MM.1S (cell line): ENCODE results near the gene SRCIN1.

ENCODE experiments used
- EZH2 ChIP-seq: fragments of 300-600 bp; sonication (generic); optimal IDR thresholded peaks from 2 replicates; pipeline ENCODE3; 2017; ENCODE audit warnings: low read depth, mild to moderate bottlenecking, antibody characterized with exemption, low read length, mixed read lengths
- TF ChIP-seq, protein P1 (sequence below): fragments of 300-600 bp; sonication (generic); IDR thresholded peaks from 2 replicates; pipeline ENCODE4 v1.5.1; 2016; ENCODE audit warnings: antibody characterized with exemption, low read length, mixed read lengths

DNA sequence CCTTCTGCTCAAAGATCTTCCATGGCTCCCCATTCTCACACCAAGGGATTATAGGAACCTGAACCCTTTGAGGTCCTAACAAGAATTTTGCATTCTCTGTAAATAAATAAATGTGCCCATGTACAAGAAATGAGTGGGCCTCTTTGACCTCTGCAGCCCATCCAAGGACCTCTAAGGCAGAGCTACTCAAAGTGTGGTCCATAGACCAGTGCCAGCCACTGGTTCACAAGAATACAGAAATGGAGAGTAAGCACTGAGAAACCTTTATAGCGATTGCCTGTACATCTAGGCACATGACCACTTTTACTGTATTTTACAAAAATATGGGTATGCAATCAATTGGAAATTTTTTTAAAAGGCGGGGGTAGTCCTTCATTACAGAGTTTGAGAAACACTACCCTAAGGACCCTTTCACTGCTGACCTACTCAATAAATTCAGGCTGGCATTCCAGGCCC is 7.8 kb upstream of the SRCIN1 start:
- TF ChIP-seq, protein P1, sequence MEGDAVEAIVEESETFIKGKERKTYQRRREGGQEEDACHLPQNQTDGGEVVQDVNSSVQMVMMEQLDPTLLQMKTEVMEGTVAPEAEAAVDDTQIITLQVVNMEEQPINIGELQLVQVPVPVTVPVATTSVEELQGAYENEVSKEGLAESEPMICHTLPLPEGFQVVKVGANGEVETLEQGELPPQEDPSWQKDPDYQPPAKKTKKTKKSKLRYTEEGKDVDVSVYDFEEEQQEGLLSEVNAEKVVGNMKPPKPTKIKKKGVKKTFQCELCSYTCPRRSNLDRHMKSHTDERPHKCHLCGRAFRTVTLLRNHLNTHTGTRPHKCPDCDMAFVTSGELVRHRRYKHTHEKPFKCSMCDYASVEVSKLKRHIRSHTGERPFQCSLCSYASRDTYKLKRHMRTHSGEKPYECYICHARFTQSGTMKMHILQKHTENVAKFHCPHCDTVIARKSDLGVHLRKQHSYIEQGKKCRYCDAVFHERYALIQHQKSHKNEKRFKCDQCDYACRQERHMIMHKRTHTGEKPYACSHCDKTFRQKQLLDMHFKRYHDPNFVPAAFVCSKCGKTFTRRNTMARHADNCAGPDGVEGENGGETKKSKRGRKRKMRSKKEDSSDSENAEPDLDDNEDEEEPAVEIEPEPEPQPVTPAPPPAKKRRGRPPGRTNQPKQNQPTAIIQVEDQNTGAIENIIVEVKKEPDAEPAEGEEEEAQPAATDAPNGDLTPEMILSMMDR = no peak
- no peak for TF ChIP-seq EZH2
